ENCODE results near the gene OSTN.

DNA sequence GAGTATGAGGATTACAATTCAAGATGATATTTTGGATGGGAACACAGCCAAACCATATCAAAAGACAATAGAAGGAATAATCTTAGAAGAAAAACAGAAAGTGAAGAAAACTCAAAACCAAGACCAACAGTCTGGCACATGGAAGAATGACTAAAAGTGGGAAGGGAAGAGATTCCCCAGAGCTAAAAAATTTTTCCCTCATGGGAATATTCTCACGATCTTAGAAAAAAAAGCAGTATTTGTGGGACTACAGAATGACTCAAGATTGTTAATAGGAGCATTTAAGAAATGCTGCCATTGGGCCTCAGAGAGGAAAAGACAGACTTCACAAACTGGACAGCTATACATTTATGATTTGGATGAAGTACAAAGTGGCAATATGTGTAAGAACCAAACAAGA lies 18.3 kb downstream of the OSTN start:
- TF ChIP-seq, protein P1, sequence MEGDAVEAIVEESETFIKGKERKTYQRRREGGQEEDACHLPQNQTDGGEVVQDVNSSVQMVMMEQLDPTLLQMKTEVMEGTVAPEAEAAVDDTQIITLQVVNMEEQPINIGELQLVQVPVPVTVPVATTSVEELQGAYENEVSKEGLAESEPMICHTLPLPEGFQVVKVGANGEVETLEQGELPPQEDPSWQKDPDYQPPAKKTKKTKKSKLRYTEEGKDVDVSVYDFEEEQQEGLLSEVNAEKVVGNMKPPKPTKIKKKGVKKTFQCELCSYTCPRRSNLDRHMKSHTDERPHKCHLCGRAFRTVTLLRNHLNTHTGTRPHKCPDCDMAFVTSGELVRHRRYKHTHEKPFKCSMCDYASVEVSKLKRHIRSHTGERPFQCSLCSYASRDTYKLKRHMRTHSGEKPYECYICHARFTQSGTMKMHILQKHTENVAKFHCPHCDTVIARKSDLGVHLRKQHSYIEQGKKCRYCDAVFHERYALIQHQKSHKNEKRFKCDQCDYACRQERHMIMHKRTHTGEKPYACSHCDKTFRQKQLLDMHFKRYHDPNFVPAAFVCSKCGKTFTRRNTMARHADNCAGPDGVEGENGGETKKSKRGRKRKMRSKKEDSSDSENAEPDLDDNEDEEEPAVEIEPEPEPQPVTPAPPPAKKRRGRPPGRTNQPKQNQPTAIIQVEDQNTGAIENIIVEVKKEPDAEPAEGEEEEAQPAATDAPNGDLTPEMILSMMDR (conservative IDR thresholded peaks at IDR 0.05; ENCODE audit: low read length) = no peak
- no peak for TF ChIP-seq EZH2phosphoT487 (IDR thresholded peaks at IDR 0.05; ENCODE audit: borderline replicate concordance, low read depth, low read length)
